ENCODE measurements around the gene ATG16L2. TPM values are rescaled to one million over a fixed set of nuclear protein-coding genes. Genes with fewer than 3 reads are reported as not detected.

Gene ATG16L2
- total and polyA plus RNA-seq, 9 of the 15 experiments (the other 6 are each of a cell fraction or from before 2014, with no cell fraction given), result 0.18 to 11.2 (median 6.2) TPM

DNA sequence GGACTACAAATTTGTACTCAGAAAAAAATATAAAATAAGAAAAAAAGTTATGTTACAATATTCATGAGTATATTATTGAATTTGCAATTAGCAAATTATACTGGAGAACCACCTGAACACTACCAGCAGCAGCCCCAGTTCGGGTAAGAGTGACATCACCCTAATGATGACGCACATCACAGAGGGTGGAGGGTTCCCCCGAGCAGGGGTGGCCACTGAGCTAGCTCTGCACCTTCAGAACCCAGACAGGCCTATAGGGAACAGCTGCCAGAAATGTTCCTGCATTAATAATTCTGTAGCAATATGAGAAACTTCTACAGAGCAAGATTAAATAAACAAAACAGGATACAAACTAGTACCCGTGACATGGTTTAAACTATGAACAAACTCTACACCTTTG is 44.5 kb upstream of the ATG16L2 start:
- no peak for ATAC-seq
- H3K9me1 ChIP-seq (ENCODE audit: control insufficient read depth, insufficient read depth, low read length), result peaks cover 4% of the 10 kb centered on the region
- 40% methylated on average over 4 of the region's 4 CpGs for WGBS (ENCODE audit: insufficient coverage, low coverage, missing lambda C conversion rate)
- no peaks in the 10 kb centered on the region for H4K20me1 ChIP-seq (replicated peaks; ENCODE audit: control insufficient read depth, insufficient read depth, low read length)
- peak in 2 of 4 experiments; percentile 44 to 48 for DNase-seq (ENCODE audit: extremely low read depth in 1 of 4, low spot score in 3 of 4)
- POLR2A ChIA-PET, result interaction anchor here (0.7 kb wide), 1 partner anchor 575 kb away, joined by 3 read pairs; no protein-coding TSS in a partner anchor
- FAIRE-seq, result no peak
- intact Hi-C loops (cut with micrococcal nuclease), result no loop called here
- no peaks in the 10 kb centered on the region for H3K9me3 ChIP-seq (replicated peaks; ENCODE audit: control insufficient read depth, insufficient read depth, low read depth, low read length)
- no peaks in the 10 kb centered on the region; the same call in 2 of the 3 replicates for H3K79me2 ChIP-seq (ENCODE audit: control insufficient read depth, insufficient read depth, low read length)
- peaks cover 2% of the 10 kb centered on the region; the same call in 1 of the 3 replicates for H3K36me3 ChIP-seq (ENCODE audit: control insufficient read depth, insufficient read depth, low read length)
- no peak overlapping the region for H2AFZ ChIP-seq (ENCODE audit: low read depth, low read length)
- H3K4me3 ChIP-seq, result no peak overlapping the region
- no peaks in the 10 kb centered on the region for H3K27me3 ChIP-seq (ENCODE audit: control insufficient read depth in 2 of 2, insufficient read depth in 2 of 2, low read length in 2 of 2)
- CTCF ChIA-PET (ENCODE audit: low intra/inter-chr PET ratio), result interaction anchor here (0.6 kb wide), 1 partner anchor 66 kb away, joined by 3 read pairs; no protein-coding TSS in a partner anchor
- H3K9ac ChIP-seq (ENCODE audit: insufficient read depth in 1 of 2, low read depth in 2 of 2, low read length in 2 of 2), result no peak overlapping the region
- no peak overlapping the region for H3K4me2 ChIP-seq (ENCODE audit: insufficient read depth, low read length)
- in situ Hi-C loops (cut with MboI), result no loop called here
- H3K27ac ChIP-seq (ENCODE audit: extremely low read depth, low read depth, low read length), result no peak overlapping the region
- peaks cover 14 to 30% of the 10 kb centered on the region in 2 experiments; a peak in 4 of 5 replicates for H3K4me1 ChIP-seq (replicated peaks in 1 of 2; ENCODE audit: control insufficient read depth in 2 of 2, insufficient read depth in 2 of 2, low read length in 2 of 2)
- BruUV-seq (replicated peaks), result no TSS peak
- TF ChIP-seq MYC (IDR thresholded peaks at IDR 0.05; ENCODE audit: low read depth, low read length), result no peak
- TF ChIP-seq MYC (CRISPR knock-in tag; IDR thresholded peaks at IDR 0.05; ENCODE audit: borderline replicate concordance, low read depth), result no peak
- no peak for TF ChIP-seq SMAD4 (CRISPR knock-in tag; conservative IDR thresholded peaks at IDR 0.05)
- TF ChIP-seq ATF7 (IDR thresholded peaks at IDR 0.05), result 0 out of 2 replicates have a peak, but pooled peaks have one; percentile 29
- TF ChIP-seq ZNF785 (CRISPR knock-in tag; IDR thresholded peaks at IDR 0.05), result no peak
- TF ChIP-seq MTA1 (IDR thresholded peaks at IDR 0.05; ENCODE audit: borderline replicate concordance), result no peak
- TF ChIP-seq HDGF (IDR thresholded peaks at IDR 0.05), result no peak
- TF ChIP-seq, protein P1, sequence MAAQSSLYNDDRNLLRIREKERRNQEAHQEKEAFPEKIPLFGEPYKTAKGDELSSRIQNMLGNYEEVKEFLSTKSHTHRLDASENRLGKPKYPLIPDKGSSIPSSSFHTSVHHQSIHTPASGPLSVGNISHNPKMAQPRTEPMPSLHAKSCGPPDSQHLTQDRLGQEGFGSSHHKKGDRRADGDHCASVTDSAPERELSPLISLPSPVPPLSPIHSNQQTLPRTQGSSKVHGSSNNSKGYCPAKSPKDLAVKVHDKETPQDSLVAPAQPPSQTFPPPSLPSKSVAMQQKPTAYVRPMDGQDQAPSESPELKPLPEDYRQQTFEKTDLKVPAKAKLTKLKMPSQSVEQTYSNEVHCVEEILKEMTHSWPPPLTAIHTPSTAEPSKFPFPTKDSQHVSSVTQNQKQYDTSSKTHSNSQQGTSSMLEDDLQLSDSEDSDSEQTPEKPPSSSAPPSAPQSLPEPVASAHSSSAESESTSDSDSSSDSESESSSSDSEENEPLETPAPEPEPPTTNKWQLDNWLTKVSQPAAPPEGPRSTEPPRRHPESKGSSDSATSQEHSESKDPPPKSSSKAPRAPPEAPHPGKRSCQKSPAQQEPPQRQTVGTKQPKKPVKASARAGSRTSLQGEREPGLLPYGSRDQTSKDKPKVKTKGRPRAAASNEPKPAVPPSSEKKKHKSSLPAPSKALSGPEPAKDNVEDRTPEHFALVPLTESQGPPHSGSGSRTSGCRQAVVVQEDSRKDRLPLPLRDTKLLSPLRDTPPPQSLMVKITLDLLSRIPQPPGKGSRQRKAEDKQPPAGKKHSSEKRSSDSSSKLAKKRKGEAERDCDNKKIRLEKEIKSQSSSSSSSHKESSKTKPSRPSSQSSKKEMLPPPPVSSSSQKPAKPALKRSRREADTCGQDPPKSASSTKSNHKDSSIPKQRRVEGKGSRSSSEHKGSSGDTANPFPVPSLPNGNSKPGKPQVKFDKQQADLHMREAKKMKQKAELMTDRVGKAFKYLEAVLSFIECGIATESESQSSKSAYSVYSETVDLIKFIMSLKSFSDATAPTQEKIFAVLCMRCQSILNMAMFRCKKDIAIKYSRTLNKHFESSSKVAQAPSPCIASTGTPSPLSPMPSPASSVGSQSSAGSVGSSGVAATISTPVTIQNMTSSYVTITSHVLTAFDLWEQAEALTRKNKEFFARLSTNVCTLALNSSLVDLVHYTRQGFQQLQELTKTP (IDR thresholded peaks at IDR 0.05; ENCODE audit: low read depth in 1 of 2, partially characterized antibody in 2 of 2), result no peak
- no peak for TF ChIP-seq BACH1 (tag; IDR thresholded peaks at IDR 0.05)
- TF ChIP-seq ZNF583 (CRISPR knock-in tag; IDR thresholded peaks at IDR 0.05), result no peak
- TF ChIP-seq, protein P2, sequence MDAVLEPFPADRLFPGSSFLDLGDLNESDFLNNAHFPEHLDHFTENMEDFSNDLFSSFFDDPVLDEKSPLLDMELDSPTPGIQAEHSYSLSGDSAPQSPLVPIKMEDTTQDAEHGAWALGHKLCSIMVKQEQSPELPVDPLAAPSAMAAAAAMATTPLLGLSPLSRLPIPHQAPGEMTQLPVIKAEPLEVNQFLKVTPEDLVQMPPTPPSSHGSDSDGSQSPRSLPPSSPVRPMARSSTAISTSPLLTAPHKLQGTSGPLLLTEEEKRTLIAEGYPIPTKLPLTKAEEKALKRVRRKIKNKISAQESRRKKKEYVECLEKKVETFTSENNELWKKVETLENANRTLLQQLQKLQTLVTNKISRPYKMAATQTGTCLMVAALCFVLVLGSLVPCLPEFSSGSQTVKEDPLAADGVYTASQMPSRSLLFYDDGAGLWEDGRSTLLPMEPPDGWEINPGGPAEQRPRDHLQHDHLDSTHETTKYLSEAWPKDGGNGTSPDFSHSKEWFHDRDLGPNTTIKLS (IDR thresholded peaks at IDR 0.05; ENCODE audit: borderline replicate concordance, low read depth), result no peak
- peak; percentile 37; the same call in 1 of the 2 replicates for TF ChIP-seq CREM (IDR thresholded peaks at IDR 0.05; ENCODE audit: low read depth)
- TF ChIP-seq DMBX1 (CRISPR knock-in tag; IDR thresholded peaks at IDR 0.05; ENCODE audit: borderline replicate concordance), result no peak
- TF ChIP-seq RBBP5 (IDR thresholded peaks at IDR 0.05; ENCODE audit: borderline replicate concordance, insufficient read depth, low read length, poor library complexity, severe bottlenecking), result no peak
- TF ChIP-seq, protein P3, sequence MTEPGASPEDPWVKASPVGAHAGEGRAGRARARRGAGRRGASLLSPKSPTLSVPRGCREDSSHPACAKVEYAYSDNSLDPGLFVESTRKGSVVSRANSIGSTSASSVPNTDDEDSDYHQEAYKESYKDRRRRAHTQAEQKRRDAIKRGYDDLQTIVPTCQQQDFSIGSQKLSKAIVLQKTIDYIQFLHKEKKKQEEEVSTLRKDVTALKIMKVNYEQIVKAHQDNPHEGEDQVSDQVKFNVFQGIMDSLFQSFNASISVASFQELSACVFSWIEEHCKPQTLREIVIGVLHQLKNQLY (CRISPR knock-in tag; conservative IDR thresholded peaks at IDR 0.05), result no peak
- TF ChIP-seq FOS (IDR thresholded peaks at IDR 0.05; ENCODE audit: extremely low read depth, insufficient read length), result no peak
- TF ChIP-seq ZNF263 (CRISPR knock-in tag; IDR thresholded peaks at IDR 0.05; ENCODE audit: borderline replicate concordance), result no peak
- no peak for TF ChIP-seq ZC3H11A (IDR thresholded peaks at IDR 0.05; ENCODE audit: low read depth, low read length)

All from K562 (cell line).